NCI-H146 (cell line): ENCODE measurements around the gene FTO.
"Not testable (repeated sequence)": the region's sequence is repeated elsewhere in the genome, so short reads cannot be mapped to it uniquely, and the experiment has no call there.

ENCODE experiments used
- DNase-seq: peaks from one replicate; lab custom pipeline; 2025; lab: John Stamatoyannopoulos, UW

FTO gene

DNA sequence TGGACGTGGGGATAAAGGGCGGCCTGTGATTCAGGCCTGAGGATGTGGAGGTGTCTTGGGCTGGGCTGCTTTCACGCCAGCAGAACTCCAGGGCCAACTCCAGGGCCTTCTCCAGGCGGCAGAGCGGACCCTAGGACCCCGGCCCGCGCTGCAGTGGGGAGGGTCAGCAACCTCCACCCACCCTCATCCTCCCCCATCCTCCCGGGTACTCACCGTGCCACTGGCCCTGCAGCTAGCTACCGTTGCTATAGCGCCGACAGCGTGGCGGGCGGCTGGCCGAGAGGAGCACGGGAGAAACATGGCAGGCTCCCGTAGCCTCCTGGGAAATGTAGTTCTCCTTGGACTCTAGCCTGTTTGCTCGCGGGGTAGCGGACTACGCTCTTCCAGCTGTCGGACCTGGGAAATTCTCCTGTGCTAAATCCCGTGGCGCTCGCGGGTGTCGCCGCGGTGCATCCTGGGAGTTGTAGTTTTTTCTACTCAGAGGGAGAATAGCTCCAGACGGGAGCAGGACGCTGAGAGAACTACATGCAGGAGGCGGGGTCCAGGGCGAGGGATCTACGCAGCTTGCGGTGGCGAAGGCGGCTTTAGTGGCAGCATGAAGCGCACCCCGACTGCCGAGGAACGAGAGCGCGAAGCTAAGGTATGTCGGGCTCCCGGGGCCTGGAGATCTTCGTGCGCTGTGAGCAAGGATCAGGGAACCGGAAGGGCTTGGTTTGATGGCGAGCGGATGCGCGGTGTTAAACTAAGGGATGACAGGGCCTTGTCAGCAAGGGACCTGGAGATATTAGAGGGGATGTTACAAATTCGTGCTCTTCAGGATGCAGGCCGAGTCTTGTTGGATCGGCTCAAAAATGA lies at the start of gene FTO, which contains the start of gene RPGRIP1L:
TSS of gene FTO (plus strand) at position 567 of the 855 bp plus-strand sequence.
TSS of gene RPGRIP1L (minus strand) at position 270 of the 855 bp plus-strand sequence. CDS start 3,136 bp downstream, outside the sequence.
- DNase-seq = peak; percentile 96

DNA sequence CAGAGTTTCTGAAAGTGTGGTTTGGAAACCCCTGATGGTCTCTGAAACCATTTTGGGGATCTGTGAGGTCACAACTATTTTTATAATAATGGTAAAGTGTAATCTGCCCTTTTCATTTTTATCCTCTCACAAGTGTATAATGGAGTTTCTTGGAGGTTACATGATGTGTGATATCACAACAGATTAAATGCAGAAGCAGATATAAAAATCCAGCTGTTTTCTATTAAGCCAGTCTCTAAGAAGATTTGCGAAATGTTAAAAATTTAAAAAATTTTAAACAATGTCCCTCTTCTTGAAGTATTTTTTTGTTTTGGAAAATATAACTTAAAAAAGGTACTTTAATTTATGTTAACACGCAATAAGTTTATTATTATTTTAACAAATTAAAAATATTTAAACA lies 49.0 kb upstream of the FTO start:
- no peak for DNase-seq

DNA sequence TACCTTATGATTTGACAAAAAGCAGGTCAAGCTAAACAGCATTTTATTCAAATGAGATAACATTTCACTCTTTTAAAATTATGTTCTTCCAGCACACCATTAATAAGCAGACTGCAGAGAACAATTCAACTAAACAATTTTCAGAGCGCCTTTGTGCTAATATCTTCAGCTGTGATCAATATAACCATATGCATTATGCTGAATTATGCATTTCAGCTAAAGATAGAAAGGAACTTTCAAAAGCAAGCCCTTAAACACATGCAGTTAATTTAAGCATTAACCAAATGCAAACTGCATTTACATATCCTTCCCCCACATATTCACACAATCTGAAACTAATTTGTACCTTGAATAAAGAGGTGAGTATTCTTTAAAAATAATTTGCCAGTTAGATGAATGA lies 41.9 kb upstream of the FTO start:
- DNase-seq = no peak

DNA sequence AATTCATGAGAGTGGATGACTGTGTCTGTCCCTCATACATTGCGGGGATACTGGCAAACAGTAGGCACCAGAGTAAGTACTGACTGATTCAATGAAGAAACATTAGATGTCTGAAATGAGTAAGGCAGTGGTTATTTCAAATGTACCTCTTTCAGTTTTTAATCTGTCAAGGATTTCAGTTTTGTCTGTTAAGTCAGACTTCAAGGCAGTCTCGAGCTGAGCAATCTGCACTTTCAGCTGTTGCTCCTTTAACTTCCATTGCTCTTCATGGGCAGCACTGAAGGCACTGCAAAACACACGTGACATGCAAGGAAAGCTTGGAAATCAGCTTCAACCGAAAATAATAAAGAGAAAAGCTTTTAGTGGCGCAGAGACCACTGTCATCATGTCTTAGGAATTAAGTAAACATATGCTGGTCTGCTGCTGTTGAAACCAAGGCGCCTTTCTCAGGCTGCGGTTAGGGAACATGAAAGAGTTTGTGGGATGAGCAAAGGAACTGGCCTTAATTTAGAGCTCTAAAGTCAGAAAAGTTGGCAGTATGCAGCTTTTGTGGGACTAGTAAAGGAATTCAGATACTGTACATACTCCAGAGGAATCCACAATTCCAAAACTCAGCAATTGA lies 39.1 kb upstream of the FTO start:
- DNase-seq = no peak

DNA sequence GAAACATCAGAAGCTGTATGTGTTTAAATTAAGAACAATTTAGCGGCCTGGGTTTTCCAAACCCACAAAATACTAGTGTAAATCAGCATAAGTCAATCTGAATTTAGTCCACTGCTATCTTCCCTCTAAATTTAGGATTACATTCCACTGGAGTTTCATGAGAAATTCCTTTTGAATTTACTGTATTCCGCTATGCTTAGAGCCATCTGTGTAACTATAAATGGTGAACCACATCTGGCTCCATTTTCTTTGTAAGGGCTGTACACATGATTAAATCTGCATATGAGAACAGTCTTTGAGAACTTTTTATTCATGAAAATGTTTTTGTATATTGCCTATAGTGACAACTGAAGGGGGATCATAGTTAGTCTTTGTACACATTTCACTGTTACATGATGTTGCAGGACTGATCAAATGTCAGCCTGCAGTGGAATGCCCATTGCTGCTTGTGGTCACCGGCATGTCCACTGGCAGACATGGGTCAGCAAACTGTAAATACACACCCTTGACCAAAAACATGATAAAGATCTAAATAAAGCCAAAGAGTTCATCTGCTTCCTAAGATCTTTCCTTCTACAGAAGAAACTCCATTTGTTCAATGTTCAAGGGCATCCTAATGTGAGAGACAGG lies 37.1 kb upstream of the FTO start:
- no peak for DNase-seq

DNA sequence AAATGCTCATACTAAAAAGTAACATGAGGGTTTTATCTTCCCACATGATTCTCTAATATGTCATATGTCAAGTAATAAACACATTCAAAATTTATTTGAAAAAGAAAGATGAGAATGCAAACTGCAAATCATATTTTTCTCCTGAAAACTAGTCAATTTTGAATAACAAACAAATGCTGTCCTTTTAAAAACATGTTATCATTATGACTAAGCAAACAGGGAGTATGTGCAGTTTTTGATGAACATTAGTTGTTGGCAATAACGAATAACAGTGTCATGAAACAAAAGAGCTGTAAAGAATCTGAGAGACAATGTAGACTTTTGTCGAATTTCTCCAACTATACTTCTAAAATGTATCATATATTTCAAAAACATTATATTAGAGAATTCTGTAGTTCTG lies 35.1 kb upstream of the FTO start:
- no peak for DNase-seq

DNA sequence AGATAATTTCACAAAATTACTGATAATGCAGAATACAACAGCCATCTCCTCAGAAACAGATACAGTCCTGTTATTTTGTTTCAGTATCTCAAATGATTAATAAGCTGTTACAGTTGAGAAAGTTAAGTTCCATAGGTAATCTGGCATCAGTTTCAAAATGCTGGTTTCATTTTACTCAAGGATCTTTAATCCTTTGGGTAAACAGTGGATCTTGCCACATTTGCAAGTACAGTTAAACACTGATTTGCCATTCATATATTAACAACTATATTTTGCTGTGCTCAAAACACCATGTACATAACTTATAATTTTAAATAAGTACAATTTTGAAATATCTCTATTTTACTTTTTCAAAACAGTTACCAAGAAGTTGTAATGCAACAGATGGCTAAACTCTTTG lies 31.5 kb upstream of the FTO start:
- DNase-seq = no peak

DNA sequence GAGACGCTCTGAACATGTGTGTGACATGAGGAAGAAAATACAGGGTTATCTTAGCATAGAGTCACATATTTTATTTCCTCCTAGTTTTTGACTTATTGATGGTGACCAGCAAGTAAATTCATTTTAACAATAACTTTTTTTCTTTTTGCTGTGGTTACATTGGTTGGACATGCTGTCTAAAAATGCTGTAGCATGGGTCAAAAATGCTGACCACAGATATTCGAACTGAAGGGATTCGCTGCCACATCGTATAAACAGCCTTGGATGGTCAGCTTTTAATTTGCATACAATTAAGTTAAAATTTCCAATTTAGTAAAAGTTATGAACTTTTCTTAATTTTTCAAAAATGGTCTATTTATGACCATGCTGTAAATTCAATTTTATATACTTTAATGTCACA lies 30.8 kb upstream of the FTO start:
- DNase-seq = no peak

DNA sequence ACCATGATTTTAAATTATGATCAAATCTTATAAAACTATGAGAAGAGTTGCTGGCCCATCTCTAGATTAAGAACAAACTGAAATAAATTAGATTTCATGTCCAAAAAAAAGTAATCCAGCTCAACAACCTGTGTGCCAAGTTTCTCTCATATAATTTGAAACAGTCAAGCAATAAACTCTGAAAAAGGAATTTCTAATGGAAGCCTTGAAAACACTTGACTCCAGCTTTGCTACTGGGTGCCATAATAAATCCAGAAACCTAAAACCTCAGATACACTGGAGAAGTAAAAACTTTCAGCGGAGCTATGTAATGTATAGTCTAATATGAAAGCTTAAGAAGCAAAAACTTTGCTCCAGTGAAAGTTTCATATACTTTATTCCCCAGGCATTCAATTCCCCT lies 25.8 kb upstream of the FTO start:
- no peak for DNase-seq

DNA sequence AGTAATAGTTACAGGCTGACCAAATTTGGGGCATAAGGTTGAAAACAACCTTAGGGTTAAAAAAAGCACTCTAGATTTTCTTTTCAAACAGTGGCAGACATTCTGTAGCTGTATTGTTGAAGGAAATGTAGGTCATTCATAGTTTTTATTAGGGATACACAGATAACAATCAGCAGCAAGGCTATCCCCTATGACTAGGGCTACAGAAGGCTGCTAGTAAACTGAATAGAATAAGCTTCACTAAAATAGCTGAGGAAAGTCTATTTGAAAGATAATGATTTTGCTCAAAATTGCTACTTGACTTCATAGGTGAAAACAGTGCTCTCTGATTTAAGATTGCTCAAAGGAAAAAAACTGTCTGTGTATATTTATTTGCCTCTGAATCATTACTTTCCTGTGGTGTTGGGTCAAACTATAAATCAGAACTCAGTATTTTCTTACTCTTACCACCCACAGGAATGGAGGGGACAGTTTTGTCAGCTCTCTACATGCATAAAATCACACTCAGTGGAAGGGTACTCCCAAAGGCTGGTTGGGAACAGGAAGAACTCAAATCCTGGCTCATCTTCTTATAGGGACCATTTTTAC lies 25.1 kb upstream of the FTO start:
- DNase-seq = no peak

DNA sequence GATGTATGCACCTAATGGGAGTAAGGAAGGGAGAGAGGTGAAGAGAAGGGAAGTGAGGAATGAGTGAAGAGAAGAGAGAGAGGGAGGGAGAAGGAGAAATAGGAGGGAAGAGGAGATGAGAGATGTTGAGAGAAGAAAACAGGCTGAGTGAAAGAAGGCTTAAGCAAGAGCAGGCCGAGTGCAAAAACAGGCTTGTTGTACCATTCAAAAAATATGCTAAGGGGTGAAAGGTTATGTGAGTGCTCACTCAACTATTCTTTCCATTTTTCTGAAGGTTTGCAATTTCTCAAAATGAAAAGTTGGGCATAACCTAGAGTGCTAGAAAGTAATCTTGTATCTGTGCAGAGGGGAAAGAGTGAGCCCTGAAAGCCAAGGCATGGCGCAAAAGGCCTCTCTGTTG lies 23.2 kb upstream of the FTO start:
- no peak for DNase-seq

DNA sequence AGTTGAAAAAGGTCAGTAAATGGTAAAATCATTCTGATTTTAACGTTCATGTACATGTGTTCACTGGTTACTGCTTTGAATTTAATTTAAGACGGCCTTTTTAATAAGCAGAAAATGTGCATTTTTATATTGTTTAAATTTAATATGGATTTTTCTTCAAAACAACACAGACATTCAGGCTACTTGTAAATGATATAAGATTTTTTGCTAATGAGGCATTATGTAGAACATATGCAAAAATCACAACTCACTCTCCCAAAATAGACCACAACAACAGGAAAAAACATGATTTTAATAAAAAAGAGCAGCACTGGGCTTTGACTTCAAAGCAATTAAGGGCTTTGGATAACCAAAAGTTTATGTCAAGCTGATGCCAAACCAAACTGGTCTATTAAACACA lies 22.6 kb upstream of the FTO start:
- no peak for DNase-seq

DNA sequence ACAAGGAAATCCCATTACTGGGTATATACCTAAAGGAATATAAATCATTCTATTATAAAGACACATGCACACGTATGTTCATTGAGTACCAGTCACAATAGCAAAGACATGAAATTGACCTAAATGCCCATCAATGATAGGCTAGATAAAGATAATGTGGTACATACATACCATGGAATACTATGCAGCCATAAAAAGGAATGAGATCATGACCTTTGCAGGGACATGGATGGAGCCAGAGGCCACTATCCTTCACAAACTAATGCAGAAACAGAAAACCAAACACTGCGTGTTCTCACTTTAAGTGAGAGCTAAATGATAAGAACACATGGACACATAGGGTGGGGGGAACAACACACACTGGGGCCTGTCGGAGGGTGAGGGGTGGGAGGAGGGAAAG lies 18.6 kb upstream of the FTO start:
- DNase-seq = not testable (repeated sequence)

DNA sequence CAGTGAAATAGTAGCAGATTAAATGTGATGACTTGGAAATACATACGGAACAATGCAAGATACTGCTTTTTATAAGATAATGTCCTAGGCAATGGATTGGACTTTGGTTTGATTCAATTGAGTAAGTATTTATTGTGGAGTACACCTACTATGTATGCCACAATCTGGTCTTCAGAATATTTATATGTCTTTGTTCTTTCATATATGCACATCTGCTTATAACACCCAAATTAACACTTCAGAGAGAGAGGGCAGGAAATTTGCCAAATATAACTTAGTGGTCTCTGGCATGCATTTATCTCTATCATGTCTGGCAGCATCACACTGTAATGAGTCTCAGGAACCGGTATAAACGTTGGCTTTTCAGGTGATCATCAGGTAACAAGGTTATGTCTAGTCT lies 17.2 kb upstream of the FTO start:
- no peak for DNase-seq

DNA sequence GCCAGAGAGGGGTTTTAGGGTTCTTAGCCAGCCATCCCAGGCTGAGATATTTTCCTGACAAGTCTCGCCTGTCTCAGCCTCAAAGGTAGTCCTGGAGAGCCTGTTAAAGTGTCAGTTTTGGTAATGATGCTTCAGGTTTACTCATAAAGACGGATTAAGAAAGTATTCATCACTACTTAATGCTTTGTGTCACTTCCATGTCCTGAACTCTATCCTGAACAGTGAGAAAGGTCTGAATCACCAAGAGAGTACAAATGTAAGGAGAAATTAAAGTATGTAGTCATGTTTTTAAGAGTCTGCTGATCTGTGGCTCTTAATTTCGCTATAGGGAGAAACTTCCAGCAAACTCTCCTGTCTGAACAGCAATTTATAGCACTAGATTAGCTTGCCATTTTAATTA lies 14.3 kb upstream of the FTO start:
- DNase-seq = no peak

DNA sequence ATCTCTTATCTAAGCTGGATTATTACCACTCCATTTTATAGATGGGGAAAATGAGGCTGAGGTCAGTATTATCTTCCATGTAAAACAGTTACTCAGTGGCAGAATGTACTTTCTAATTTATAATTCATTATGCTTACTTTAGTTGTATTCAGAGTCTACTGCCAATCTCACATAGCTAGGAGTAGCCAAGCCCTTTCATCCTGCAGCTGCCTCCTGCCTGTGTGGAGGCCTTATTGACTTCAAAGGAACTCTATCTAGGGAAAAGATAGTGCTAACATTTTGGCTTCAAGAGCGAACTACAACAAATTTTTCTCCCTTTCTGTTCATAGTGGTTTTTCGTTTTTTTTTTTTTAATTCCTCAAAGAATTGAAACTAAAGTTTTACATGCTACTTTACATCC lies 13.2 kb upstream of the FTO start:
- no peak for DNase-seq

DNA sequence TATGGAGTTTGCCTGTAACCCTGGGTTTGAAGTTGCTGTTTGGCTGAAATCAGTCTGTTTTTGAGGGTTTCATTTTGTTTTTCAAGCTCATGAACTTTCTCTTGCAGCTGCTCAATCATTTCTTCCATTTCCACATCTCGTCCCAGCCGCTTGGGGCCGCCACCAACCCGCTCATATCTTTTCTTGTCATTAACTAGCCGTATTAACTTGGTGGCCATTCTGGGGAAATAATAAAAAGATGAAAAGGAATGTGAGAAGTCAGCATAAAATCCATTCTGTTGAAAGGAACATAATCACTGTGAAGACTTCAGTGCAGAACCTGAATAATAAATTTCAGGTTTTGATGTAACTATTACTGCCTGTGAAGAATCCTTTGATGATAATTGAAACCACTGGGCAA lies 11.8 kb upstream of the FTO start:
- DNase-seq = no peak

DNA sequence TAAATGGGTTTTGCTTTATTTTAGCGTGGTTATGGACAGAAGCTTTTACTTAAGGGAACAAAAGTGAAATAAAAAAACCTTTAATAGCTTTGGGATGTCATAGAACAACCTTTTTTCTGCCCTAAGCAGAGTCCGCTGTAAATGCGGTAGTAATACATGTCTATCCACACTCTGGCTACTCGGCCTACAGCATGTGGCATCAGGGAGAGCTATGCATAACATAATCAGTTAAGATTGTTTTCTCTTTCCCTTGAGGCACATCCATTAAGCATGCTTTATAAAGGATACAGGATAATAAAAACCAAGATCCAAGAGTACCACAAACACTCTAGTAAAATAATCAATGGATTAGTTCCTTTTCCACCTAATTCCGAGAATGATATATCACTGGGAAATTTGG lies 10.6 kb upstream of the FTO start:
- DNase-seq = no peak

DNA sequence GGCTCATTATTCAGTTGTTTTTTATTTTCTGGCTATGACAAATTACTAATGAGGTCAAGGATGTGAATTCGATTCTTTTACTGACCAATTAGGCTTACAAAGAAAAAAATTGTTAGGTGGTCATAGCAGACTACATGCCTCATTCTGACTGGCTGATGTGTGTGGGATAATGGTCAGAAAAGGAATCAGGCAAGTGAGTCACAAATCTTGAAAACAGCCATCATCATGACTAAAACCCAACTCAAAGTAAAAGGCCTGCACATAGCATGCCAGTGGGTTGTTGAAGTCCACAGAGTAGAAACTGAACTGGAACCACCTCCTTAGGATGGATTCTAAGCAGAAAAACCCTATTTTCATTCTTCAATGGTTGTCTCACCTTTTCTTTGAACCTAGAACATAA lies 8.9 kb upstream of the FTO start:
- DNase-seq = no peak

DNA sequence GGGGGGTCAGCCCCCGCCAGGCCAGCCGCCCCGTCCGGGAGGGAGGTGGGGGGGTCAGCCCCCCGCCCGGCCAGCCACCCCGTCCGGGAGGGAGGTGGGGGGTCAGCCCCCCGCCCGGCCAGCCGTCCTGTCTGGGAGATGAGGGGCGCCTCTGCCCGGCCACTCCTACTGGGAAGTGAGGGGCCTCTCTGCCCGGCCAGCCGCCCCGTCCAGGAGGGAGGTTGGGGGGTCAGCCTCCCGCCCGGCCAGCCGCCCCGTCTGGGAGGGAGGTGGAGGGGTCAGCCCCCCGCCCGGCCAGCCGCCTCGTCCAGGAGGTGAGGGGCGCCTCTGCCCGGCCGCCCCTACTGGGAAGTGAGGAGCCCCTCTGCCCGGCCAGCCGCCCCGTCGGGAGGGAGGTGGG lies 5.7 kb upstream of the FTO start:
- DNase-seq = not testable (repeated sequence)

DNA sequence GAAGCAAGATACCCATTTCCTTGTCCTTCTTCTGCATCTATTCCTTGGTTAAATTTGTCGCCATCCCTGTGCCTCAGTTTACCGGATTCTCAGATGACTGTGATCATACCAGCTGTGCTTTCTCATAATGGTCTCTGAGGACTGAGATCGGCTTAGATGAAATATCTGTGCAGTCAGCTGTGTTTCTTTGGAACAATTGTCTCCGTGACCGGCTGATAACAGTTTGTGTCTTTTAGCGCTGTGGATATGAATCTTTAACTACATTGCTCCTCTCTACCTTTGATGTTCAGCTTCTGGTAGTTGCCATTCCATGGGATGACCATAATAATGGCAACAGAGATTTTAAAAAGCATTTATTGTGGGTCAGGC lies 473 bp downstream of the FTO start:
- DNase-seq = no peak

DNA sequence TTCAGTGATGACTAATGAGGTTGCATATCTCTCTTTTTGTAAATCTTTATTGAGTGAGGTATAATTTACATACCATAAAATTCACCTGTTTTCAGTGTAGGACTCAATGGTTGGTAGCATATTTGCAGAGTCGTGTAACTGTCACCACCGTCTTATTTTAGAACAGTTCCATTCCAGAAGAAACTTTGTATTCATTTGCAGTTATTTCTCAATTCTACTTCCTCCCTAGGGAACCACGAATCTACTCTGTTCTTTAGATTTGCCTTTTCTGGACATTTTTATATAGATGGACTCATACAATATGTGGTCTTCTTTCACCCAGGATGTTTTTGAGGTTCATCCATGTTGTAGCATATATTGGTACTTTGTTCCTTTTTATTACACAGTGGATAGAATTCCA lies 3.7 kb downstream of the FTO start:
- no peak for DNase-seq

DNA sequence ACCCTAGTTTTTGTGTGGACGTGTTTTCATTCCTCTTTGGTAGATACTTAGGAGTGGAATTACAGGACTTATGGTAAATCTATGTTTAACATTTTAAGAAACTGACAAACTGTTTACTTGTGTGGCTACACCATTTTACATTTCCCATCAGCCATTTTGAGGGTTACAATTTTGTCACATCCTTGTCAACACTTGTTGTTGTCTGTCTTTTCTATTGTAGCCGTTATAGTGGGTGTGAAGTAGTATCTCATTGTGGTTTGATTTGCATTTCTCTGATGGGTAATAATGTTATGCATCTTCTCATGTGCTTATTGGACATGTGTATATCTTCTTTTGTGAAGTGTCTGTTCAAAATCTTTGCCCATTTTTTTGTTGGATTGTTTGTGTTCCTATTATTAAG lies 4.5 kb downstream of the FTO start:
- DNase-seq = no peak
